ENCODE measurements around the gene RSL1D1. TPM values are rescaled to one million over a fixed set of nuclear protein-coding genes. Genes with fewer than 3 reads are reported as not detected.

Gene RSL1D1
- total RNA-seq = 100 to 1,000 TPM in 3 of 9 donors, 10 to 100 TPM in 6; 81.4 to 125 (median 92.3) TPM
- 10 to 100 TPM; 38.3 to 88.1 TPM for polyA plus RNA-seq
- long read RNA-seq, donor 1, full-length matches to known transcripts = 25 of 58 reads
- long read RNA-seq, donor 1, partial matches to known transcripts = 24 of 58 reads
- long read RNA-seq, donor 1, other reads (novel, unspliced or antisense) = 9 of 58 reads
- long read RNA-seq, donor 2, full-length matches to known transcripts = 111 of 210 reads
- long read RNA-seq, donor 2, partial matches to known transcripts = 80 of 210 reads
- long read RNA-seq, donor 2, other reads (novel, unspliced or antisense) = 19 of 210 reads
- long read RNA-seq, donor 3, full-length matches to known transcripts = 24 of 49 reads
- long read RNA-seq, donor 3, partial matches to known transcripts = 17 of 49 reads
- long read RNA-seq, donor 3, other reads (novel, unspliced or antisense) = 8 of 49 reads

DNA sequence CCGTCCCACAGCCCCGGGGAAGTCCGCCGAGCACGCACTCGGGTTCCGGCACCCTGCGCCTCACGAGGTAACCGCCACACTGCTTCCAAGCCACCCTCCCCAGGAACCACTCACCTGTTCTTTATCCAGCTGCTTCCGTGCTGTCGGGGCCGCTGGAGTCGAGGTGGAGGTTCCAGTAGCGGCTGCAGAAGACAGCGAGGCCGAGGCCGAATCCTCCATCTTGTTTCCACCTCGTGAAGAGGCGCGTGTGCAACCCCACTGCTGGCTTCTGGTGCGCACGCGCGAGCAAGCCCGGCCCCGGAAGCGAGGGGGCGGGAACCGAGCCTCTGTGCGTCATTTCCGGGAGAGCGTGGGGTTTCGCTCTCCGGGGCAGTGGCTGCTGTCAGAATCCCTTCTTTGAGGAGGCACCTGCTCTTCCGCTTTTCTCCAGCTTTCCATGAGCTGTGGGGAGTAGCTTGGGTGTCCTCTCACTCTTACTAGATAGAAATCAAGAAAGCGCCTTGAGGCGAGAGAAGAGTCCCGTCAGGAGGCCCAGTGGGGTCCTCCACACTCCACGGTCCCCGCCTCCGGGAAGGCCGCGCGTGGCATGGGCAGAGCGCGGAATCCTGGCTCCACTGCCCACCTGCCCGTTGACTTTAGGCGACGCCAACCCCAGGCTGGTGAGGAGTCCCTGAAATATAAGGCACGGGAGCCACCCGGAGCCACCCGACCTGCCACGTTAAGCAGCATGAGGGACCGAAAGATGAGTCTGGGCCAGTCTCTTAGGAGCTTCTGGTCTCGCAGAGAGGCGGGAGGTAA lies at the start of gene RSL1D1:
TSS of gene RSL1D1 (minus strand) at position 249 of the 798 bp plus-strand sequence. CDS start at position 219, 30 bp downstream.
- WGBS, 4 donors = 0 to 2% (median 1%) methylated on average over 23 to 57 of the region's 57 CpGs
- H3K27me3 ChIP-seq = no peaks in the 10 kb centered on the region
- ATAC-seq = peak; percentile 97 to 99 (median 98)
- peaks cover 2 to 50% (median 33%) of the 10 kb centered on the region in 12 donors for H3K4me1 ChIP-seq
- peak within 1 kb of the TSS; percentile 49 to 89 (median 86) for H3K27ac ChIP-seq
- intact Hi-C loops (cut with DNase I) = loop anchor here in 4 of 10 donors (2.0 to 10.0 kb wide), 7 partner anchors 54 to 213 kb away; partner anchors contain the start of genes GSPT1 (in 2 of the 4), ZC3H7A (in 2 of the 4) and TXNDC11 (in 1 of the 4)
- no peaks in the 10 kb centered on the region for H3K9me3 ChIP-seq
- peak; percentile 92 to 95 (median 93) for DNase-seq
- H3K4me3 ChIP-seq = peak within 1 kb of the TSS; percentile 59 to 98 (median 77)
- H3K36me3 ChIP-seq = peaks cover 0 to 43% (median 30%) of the 10 kb centered on the region in 9 donors
- peak in 1 of 2 donors; percentile 88 for TF ChIP-seq POLR2A (IDR thresholded peaks at IDR 0.05)
- TF ChIP-seq, protein P1, sequence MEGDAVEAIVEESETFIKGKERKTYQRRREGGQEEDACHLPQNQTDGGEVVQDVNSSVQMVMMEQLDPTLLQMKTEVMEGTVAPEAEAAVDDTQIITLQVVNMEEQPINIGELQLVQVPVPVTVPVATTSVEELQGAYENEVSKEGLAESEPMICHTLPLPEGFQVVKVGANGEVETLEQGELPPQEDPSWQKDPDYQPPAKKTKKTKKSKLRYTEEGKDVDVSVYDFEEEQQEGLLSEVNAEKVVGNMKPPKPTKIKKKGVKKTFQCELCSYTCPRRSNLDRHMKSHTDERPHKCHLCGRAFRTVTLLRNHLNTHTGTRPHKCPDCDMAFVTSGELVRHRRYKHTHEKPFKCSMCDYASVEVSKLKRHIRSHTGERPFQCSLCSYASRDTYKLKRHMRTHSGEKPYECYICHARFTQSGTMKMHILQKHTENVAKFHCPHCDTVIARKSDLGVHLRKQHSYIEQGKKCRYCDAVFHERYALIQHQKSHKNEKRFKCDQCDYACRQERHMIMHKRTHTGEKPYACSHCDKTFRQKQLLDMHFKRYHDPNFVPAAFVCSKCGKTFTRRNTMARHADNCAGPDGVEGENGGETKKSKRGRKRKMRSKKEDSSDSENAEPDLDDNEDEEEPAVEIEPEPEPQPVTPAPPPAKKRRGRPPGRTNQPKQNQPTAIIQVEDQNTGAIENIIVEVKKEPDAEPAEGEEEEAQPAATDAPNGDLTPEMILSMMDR (IDR thresholded peaks at IDR 0.05) = no peak

DNA sequence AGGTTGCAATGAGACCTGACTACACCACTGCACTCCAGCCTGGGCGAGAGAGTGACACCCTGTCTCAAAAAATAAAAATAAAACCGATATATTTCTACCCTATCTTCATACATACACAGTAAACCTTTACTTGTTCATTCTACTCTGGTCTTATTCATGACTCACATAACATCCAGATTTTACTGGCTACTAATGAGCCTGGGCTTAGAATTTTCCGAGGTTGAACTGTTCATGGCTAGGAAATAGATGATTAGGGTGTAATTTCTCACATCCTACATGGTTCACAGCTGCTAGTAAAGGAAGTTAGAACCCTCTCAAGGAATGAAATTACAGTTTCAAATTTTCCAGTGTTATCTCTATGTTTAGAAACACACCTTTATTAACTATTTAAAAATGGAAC lies 49.7 kb upstream of the RSL1D1 start:
- ATAC-seq (peak in 1 of 4 donors; percentile 47), DNase-seq (no peak)
- peaks cover 0 to 31% (median 7%) of the 10 kb centered on the region in 12 donors for H3K4me1 ChIP-seq
- peaks cover 0 to 39% (median 5%) of the 10 kb centered on the region in 9 donors for H3K36me3 ChIP-seq
- no peaks in the 10 kb centered on the region for H3K9me3 ChIP-seq
- TF ChIP-seq, protein P1 (IDR thresholded peaks at IDR 0.05) = no peak
- no peak for TF ChIP-seq POLR2A (IDR thresholded peaks at IDR 0.05)
- H3K4me3 ChIP-seq = no peak overlapping the region
- intact Hi-C loops (cut with DNase I) = no loop called here
- H3K27me3 ChIP-seq = no peaks in the 10 kb centered on the region
- no peak overlapping the region for H3K27ac ChIP-seq
- 73 to 80% (median 74%) methylated on average over 3 of the region's 3 CpGs for WGBS, 4 donors

GRCh38 chr16:11896486-11897176 lies 45.3 kb upstream of the RSL1D1 start:
- H3K27ac ChIP-seq = peak overlapping the region in 1 of 12 donors; percentile 38

More at GRCh38 chr16:11896486-11897176, 45.3 kb upstream of the RSL1D1 start:
- intact Hi-C loops (cut with DNase I) = no loop called here
- Histone ChIP-seq H3K4me1 (peaks cover 0 to 29% (median 6%) of the 10 kb centered on the region in 12 donors), H3K36me3 (peaks cover 0 to 72% (median 49%) of the 10 kb centered on the region in 9 donors), H3K4me3 (no peak overlapping the region), H3K9me3 (no peaks in the 10 kb centered on the region), H3K27me3 (no peaks in the 10 kb centered on the region)
- ATAC-seq (no peak), DNase-seq (no peak)
- WGBS, 4 donors = 86 to 90% (median 89%) methylated on average over 5 of the region's 5 CpGs
- TF ChIP-seq, protein P1 (IDR thresholded peaks at IDR 0.05) = no peak
- no peak for TF ChIP-seq POLR2A (IDR thresholded peaks at IDR 0.05)

All from heart left ventricle (tissue), 16 donors.